Astrocyte (in vitro differentiated cells and primary cell): ENCODE data around the gene ZNF592.

Experiments used
- CTCF ChIP-seq: IDR thresholded peaks from 2 replicates; pipeline ENCODE4 v1.5.1; 2011; ENCODE audit warnings: low read depth, mild to moderate bottlenecking, inconsistent platforms, low read length, moderate library complexity; ENCODE audit not compliant: insufficient read depth
- EZH2 ChIP-seq: IDR thresholded peaks from 2 replicates; pipeline ENCODE4 v1.6.1; 2012; ENCODE audit warnings: mild to moderate bottlenecking, low read length, inconsistent platforms; ENCODE audit not compliant: insufficient read depth

- TF ChIP-seq CTCF (no peak), EZH2 (no peak)
Measured at GRCh38 chr15:84811151-84811550, 62.8 kb downstream of the ZNF592 start.
